Neural crest cell (in vitro differentiated cells): ENCODE data around the gene RBPJ. TPM values are rescaled to one million over a fixed set of nuclear protein-coding genes. Genes with fewer than 3 reads are reported as not detected.

ENCODE experiments used
- DNase-seq: peaks from one replicate; pipeline ENCODE4 v3.0.0; 2021; ENCODE audit warnings: low read depth, mixed read lengths, low spot score
- H3K27ac Mint-ChIP-seq: one replicate; pipeline ENCODE4 v1.8.0; 2021; ENCODE audit warnings: mild to moderate bottlenecking, mixed read lengths; ENCODE audit not compliant: unreplicated experiment
- H3K27me3 Mint-ChIP-seq: 2 replicates; pipeline ENCODE4 v1.8.0; 2021; ENCODE audit warnings: low read depth, mild to moderate bottlenecking, mixed read lengths
- H3K36me3 Mint-ChIP-seq: 2 replicates; pipeline ENCODE4 v1.8.0; 2021; ENCODE audit warnings: low read depth, mild to moderate bottlenecking, mixed read lengths
- H3K4me1 Mint-ChIP-seq: 2 replicates; pipeline ENCODE4 v1.8.0; 2021; ENCODE audit warnings: mixed read lengths
- H3K4me3 Mint-ChIP-seq: one replicate; pipeline ENCODE4 v1.8.0; 2021; ENCODE audit warnings: mild to moderate bottlenecking, mixed read lengths
- H3K9me3 Mint-ChIP-seq: 2 replicates; pipeline ENCODE4 v1.8.0; 2021; ENCODE audit warnings: mixed read lengths
- CTCF ChIP-seq: fragments of 200-600 bp; sonication (generic); conservative IDR thresholded peaks from 2 replicates; pipeline ENCODE4 v1.5.0; 2021; ENCODE audit warnings: antibody characterized with exemption, mild to moderate bottlenecking
- total RNA-seq: library from RNA; stranded (reverse); gene quantifications from 2 replicates; pipeline ENCODE4 v1.2.1, GENCODE V29; 2021

Gene RBPJ
- total RNA-seq, 1 donor from 2014 or later, result 76.4 TPM

- H3K27ac Mint-ChIP-seq, result no peak overlapping the region
- H3K36me3 Mint-ChIP-seq, result no peaks in the 10 kb centered on the region
- peaks cover 15% of the 10 kb centered on the region for H3K4me1 Mint-ChIP-seq
- no peak for TF ChIP-seq CTCF
- DNase-seq, result no peak
- H3K9me3 Mint-ChIP-seq, result no peaks in the 10 kb centered on the region
- no peaks in the 10 kb centered on the region for H3K27me3 Mint-ChIP-seq
- no peak overlapping the region for H3K4me3 Mint-ChIP-seq
Measured at GRCh38 chr4:26302031-26302899, 18.5 kb upstream of the RBPJ start.

- no peak overlapping the region for H3K27ac Mint-ChIP-seq
- H3K9me3 Mint-ChIP-seq, result no peaks in the 10 kb centered on the region
- no peaks in the 10 kb centered on the region for H3K36me3 Mint-ChIP-seq
- H3K4me3 Mint-ChIP-seq, result no peak overlapping the region
- no peak for TF ChIP-seq CTCF
- no peaks in the 10 kb centered on the region for H3K27me3 Mint-ChIP-seq
- H3K4me1 Mint-ChIP-seq, result peaks cover 15% of the 10 kb centered on the region
- no peak for DNase-seq
Measured at GRCh38 chr4:26303008-26303407, 17.8 kb upstream of the RBPJ start.

GRCh38 chr4:26307037-26307800 is 13.6 kb upstream of the RBPJ start:
- H3K36me3 Mint-ChIP-seq, result no peaks in the 10 kb centered on the region
- H3K4me3 Mint-ChIP-seq, result no peak overlapping the region

GRCh38 chr4:26308568-26308967 is 12.2 kb upstream of the RBPJ start:
- Mint-ChIP-seq H3K27ac (no peak overlapping the region), H3K27me3 (no peaks in the 10 kb centered on the region), H3K4me3 (no peak overlapping the region), H3K36me3 (no peaks in the 10 kb centered on the region), H3K9me3 (no peaks in the 10 kb centered on the region), H3K4me1 (no peaks in the 10 kb centered on the region)
- no peak for TF ChIP-seq CTCF
- DNase-seq, result no peak

More at GRCh38 chr4:26307037-26307800, 13.6 kb upstream of the RBPJ start:
- no peak for DNase-seq
- no peak overlapping the region for H3K27ac Mint-ChIP-seq
- no peaks in the 10 kb centered on the region for H3K27me3 Mint-ChIP-seq
- no peak for TF ChIP-seq CTCF
- no peaks in the 10 kb centered on the region for H3K9me3 Mint-ChIP-seq
- no peaks in the 10 kb centered on the region for H3K4me1 Mint-ChIP-seq

- H3K36me3 Mint-ChIP-seq, result peaks cover 8% of the 10 kb centered on the region
- H3K4me1 Mint-ChIP-seq, result no peaks in the 10 kb centered on the region
- no peak for DNase-seq
- H3K27ac Mint-ChIP-seq, result no peak overlapping the region
- no peaks in the 10 kb centered on the region for H3K27me3 Mint-ChIP-seq
- H3K9me3 Mint-ChIP-seq, result peaks cover 6% of the 10 kb centered on the region
- TF ChIP-seq CTCF, result no peak
- no peak overlapping the region for H3K4me3 Mint-ChIP-seq
Measured at GRCh38 chr4:26310264-26310663, 10.6 kb upstream of the RBPJ start.
